ENCODE measurements around the gene HIGD1B.
"Not testable (repeated sequence)": the region's sequence is repeated elsewhere in the genome, so short reads cannot be mapped to it uniquely, and the experiment has no call there.

The HIGD1B gene

GRCh38 chr17:44847586-44847985 lies at the start of gene HIGD1B:
TSS of gene HIGD1B (plus strand) at chr17:44847883. CDS start at chr17:44848153, 270 bp downstream.
- no peak for DNase-seq

DNA sequence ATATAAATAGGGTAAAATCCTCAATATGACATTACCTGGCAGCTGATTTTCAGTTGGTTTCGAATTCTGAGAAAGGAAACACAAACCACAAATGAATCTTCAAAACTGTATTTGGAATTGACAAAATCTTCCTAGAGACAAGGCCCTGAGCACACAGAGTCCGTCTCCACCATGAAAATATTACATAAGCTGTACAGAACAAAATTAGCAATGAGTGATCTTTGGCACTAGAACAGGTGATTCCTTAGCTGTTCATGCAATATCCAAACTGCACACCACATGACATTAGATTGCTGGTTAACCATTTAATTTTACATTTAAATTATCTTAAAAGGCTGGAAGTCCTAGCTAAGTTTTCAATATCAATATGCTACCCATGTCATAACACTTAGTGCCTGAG lies 49.3 kb upstream of the HIGD1B start:
- DNase-seq, result no peak

DNA sequence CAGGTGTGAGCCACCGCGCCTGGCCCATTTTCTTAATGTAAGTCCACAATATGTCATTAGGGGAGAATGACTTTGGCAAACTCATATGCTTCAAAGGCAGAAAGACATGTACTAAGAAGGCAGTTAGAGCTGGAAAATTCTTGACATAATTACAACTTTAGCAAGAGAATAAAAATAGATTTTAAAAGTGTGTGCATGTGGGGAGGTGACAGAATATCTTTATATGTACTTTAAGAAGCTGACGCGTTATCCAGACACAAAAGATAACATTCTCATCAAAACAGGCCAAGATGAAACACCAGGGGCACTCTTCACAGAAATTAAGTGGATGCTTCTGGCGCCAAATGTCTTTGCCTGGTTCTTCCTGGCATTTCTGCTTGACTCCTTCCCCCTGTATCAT lies 45.8 kb upstream of the HIGD1B start:
- no peak for DNase-seq

- no peak for DNase-seq
These were observed 43.2 kb upstream of the HIGD1B start for GRCh38 chr17:44804302-44805089.

DNA sequence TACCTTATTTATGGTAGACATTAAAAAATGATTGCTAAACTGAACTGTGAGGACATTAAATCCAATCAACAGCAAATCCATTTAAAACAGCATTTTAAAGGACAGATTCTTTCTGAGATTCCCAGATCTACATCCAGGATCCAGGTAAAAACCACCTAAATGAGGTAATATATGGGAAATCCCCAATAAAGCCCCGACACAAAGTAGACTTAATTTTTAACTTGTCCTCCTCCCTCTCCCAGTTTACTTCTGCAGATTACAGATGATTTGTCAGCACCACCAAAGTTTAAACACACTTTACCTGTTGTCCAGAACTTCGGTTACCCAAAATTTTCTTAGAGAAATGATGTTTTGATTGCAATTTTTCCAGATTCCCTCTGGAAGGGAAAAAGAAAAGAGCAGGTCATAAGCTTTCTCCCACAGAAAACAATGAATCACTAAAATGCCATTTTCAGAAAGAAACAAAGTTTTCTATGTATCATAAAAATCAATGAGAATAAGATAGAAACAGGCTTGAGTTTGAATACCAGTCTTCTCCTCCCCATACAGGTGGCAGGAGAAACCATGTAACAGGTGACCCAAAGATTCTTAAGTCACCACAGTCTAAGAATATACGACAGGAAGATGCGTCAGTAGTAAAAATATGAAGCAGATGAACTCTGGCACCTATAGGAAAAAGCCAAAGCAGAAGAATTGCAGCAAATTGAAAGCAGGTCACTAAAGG lies 40.4 kb upstream of the HIGD1B start:
- no peak for DNase-seq

DNA sequence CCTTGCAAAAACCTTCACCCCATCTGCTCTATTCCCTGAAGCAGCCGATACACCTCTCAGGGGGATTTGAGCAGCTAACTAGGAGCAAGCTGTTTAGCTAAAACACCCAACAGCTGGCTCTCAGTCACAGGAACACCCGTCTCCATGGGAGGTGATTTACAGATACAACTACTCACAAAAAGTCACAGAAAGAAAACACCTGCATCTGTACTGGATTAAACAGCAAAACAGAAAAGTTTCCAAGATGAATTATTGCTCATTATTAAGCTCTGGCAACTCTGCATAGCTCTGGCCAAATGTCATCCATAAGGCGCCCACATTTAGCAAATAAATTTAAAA lies 39.9 kb upstream of the HIGD1B start:
- DNase-seq, result no peak

DNA sequence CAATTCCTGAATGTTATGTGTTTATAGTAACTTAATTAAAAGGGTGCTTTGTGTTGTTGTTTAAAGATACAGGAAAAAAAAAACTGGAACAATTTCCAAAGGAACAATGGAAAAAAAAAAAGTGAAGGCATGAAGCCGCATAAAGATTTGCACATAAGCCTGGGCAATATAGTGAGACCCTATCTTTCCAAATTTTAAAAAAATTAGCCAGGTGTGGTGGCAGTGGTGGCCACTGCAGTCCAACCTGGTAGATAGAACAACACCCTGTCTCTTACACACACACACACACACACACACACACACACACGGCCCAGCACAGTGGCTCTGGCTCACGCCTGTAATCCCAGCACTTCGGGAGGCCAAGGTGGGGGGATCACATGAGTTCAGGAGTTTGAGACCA lies 39.5 kb upstream of the HIGD1B start:
- no peak for DNase-seq

DNA sequence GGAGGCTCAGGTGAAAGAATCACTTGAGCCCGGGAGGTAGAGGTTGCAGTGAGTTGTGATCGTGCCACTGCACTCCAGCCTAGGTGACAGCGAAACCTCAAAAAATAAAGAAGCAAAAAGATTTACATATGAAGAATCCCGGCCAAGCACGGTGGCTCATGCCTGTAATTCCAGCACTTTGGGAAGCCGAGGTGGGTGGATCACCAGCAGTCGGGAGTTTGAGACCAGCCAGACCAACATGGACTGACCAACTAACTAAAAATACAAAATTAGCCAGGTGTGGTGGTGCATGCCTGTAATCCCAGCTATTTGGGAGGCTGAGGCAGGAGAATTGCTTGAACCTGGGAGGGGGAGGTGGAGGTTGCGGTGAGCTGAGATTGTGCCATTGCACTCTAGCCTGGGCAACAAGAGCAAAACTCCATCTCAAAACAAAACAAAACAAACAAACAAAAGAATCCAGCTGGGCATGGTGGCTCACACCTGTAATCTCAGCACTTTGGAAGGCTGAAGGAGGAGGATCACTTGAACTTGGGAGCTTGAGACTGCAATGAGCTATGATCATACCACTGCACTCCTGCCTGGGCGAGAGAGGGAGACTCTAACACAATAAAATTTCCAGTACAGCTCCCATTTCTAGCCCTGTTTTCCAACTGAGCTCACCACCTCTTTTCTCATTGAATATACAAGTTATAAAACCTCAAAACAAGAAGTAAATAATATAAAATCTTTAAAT lies 38.9 kb upstream of the HIGD1B start:
- not testable (repeated sequence) for DNase-seq

DNA sequence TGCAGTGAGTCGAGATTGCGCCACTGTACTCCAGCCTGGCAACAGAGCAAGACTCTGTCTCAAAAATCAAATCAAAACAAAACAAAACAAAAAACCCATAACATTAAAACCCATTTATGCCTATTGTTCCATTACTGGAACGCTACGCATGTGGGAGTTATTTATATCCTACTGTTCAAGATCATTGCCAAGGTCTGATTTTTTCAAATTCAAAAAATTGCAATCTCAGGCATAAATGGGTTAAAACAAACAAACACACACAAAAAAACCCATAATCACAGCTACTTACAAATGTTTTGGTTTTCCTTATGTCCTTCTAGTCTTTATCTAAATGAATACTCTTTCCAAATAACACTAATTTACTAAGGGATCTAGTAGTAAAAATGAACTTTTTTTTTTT lies 35.4 kb upstream of the HIGD1B start:
- no peak for DNase-seq

GRCh38 chr17:44818508-44818907 lies 29.2 kb upstream of the HIGD1B start:
- not testable (repeated sequence) for DNase-seq

- no peak for DNase-seq
These were observed 27.0 kb upstream of the HIGD1B start for GRCh38 chr17:44820631-44821212.

DNA sequence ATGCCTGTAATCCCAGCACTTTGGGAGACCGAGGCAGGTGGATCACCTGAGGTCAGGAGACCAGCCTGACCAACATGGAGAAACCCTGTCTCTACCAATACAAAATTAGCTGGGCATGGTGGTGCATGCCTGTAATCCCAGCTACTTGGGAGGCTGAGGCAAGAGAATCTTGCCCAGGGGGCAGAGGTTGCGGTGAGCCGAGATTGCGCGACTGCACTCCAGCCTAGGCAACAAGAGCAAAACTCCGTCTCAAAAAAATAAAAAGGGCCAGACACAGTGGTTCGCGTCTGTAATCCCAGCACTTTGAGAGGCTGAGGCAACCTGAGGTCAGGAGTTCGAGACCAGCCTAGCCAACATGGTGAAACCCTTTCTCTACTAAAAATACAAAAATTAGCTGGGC lies 22.4 kb upstream of the HIGD1B start:
- DNase-seq, result not testable (repeated sequence)

DNA sequence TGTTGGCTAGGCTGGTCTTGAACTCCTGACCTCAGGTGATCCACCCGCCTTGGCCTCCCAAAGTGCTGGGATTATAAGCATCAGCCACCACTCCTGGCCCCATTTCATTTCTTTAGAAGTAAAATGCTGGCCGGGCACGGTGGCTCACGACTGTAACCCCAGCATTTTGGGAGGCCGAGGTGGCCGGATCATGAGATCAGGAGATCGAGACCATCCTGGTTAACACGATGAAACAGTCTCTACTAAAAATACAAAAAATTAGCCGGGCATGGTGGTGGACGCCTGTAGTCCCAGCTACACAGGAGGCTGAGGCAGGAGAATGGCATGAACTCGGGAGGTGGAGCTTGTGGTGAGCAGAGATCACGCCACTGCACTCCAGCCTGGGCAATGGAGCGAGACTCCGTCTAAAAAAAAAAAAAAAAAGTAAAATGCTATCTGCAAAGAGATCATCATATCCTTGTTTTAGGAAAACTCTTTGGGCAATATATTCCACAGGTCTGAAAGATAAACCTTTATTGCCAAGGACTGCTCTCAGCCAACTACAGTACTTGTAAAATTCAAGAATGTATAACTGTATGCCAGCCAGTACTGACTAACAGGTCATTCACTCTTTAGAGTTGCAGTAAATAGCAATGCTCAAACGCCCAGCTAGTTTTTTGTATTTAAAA lies 21.4 kb upstream of the HIGD1B start:
- no peak for DNase-seq

GRCh38 chr17:44827863-44828262 lies 19.8 kb upstream of the HIGD1B start:
- no peak for DNase-seq

DNA sequence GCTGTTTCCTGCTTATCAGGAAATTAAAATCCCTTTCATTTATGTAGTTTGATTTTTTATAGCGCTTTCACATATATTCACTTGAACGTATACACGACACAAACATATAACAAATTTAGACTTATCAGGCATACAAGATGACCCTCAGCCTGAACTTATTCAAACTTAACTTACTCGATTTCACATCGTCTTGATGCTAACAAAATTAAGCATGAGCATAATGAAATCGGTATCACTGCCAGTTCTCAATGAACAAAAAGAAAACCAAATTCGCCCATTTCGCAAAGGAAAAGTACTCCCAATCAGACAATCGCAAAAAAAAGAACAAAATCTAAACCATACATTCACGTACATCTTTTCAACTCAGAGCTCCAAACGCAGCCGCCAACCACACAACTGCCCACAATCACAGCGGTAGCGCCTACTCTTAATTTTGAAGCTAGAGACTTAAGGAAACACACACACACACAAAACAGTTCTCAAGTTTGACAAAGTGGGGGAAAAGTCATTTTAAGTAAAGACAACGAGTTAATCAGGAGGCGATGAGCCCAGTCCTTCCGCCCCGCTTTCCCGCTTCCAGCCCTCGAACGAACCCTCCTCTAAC lies 18.7 kb upstream of the HIGD1B start:
- DNase-seq, result no peak

DNA sequence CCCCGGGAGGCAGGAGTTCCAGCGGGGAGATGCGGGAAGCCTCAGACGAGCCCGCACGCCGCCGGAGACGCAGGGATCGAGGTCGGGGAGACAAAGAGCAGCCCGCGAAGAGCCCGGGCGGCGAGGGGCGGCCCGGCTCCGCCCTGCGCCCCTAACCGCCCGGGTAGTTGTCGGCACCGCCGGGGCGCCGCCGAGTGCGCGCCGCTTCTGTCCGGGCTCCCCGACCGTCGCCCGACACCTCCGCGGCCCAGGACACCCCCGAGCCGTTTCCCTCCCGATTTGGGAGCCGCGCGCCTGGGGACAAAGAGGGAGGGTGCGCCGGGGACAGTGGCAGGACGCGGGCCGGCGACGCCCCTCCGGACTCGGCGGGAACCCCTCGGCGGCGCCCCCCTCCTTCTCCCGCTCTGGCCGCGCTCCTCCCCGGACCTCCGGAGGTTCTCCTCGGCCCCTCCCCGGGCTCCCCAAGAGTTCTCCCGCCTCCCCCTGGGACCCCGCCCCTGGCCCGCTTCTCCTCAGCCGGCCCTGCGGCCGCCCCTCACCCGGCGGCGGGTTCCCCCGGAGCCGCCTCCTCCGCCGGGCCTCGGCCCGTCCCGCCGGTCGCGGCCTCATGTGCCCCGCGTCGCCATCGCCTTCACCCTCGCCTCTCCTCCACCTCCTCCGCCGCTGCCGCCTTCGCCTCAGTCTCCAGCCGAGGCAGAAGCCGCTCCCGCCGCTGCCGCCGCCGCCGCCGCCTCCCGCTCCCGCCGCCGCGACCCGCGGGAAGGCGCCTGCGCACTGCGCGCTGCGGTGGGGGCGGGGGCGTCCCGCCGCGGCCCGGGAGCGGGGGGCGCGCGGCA lies 17.9 kb upstream of the HIGD1B start, which contains the start of gene GJC1:
TSS of gene GJC1 (minus strand) at position 765 of the 836 bp plus-strand sequence. CDS start 24,470 bp downstream, outside the sequence.
- no peak for DNase-seq

DNA sequence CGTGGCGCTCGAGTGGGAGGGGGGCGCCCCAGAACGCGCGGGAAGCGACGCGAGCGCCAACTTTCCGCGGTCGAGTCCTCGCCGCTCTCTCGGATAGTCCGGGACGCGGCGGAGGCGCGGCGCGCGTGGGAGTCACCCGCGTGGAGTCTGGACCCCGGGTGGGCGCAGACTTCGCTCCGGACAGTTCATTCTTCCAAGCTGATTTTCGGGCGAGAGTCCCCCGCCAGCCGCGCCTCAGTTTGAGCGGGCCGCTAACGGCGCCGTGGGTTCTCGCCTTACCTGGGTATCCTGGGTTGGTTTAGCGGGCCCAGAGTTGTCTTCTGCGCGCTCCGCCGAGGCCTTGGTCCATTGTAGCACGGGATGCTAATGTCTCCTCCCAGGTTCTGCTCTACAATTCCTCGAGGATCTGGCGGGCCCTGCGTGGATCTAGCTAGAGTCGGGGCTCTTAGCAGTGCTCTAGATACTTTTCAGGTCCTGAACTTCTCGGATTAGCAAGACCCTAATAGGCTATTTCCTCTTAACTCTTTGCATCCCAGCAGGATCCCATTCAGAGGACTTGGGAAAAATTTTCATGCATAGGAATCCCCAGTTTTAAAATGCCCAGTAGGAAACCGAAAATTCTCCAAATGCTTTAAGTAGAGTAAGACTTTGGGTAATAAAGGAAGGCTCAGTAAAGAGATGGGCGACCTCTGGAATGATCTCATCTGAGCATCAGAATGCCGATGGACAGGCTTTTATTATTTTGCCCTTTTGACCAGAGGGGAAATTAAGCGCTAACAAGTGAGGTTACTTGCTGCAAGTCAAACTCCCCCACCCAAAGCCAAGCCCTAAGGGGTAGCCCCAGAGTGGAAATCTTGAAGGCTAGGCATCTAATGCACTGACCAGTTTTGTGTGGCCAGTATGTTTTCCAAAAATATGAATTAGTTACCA lies 17.1 kb upstream of the HIGD1B start:
- no peak for DNase-seq

DNA sequence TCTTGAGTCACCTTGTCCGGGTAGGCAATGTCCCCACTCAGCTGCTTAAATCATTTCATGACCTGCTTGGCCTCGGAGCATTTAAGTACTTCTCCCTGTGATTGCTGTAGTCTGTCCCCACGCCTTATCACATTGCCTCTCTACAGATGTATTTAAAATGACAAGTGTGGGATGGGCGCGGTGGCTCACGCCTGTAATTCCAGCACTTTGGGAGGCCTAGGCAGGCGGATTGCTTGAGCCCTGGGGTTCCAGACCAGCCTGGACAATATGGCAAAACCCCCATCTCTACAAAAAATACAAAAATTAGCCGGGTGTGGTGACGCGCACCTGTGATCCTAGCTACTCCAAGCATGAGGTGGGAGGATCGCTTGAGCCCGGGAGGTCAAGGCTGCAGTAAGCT lies 16.3 kb upstream of the HIGD1B start:
- DNase-seq, result no peak

DNA sequence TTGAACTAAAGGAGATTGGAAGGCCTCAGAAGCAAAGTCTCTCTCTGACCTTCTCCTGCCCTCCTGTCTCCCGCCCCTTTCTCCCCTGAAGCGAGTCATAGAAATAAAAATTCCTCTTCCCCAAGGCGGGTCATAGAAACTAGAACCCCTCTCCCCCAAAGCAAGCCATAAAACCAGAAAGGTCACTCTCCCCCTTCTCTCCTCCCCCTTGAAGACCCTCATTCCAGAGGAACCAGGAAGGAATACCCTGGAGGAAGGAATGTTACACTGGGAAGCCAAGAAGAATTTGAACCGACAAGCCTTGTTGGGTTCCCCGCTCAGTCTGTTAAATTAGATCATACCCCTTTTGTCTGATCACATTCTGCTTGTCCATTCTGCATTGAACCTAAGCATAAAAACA lies 14.9 kb upstream of the HIGD1B start:
- DNase-seq, result no peak

GRCh38 chr17:44837196-44837595 lies 10.5 kb upstream of the HIGD1B start:
- DNase-seq, result no peak
